Measurements from ENCODE around the gene LINC01488. TPM values are rescaled to one million over a fixed set of nuclear protein-coding genes. Genes with fewer than 3 reads are reported as not detected.

LINC01488 gene
- not detected for total RNA-seq

DNA sequence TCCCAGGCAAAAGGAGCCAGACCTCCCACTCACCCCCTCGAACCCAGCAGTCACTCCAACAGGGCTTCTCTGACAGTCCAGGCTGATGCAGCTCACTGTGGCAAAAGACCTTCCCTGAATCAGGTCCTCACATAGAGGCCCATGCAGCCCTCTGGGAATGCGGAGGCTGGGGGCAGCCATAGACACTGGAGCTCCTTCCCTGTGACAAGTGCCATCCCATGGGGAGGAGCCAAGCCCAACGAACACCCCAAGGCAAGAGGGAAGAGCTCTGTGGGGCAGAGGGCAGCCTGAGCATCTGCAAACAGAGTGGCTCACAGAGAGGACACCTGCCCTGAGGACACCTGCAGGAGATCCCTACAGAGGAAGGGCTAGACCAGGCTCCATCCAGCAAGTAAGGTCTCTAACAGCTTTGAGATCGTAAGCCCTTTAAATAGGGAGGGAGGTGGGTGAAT is at the start of gene LINC01488:
Gene LINC01488, plus strand, starts transcription at position 271 of the 452 bp plus-strand sequence.
- Mint-ChIP-seq H3K36me3 (no peaks in the 10 kb centered on the region), H3K27ac (no peak within 1 kb of the TSS), H3K27me3 (peaks cover 0 to 2% of the 10 kb centered on the region in 2 donors), H3K9me3 (no peaks in the 10 kb centered on the region), H3K4me3 (no peak within 1 kb of the TSS), H3K4me1 (ENCODE audit: low read depth in 2 of 2) (no peaks in the 10 kb centered on the region)
- DNase-seq (ENCODE audit: low spot score): no peak
- no peak for ATAC-seq

DNA sequence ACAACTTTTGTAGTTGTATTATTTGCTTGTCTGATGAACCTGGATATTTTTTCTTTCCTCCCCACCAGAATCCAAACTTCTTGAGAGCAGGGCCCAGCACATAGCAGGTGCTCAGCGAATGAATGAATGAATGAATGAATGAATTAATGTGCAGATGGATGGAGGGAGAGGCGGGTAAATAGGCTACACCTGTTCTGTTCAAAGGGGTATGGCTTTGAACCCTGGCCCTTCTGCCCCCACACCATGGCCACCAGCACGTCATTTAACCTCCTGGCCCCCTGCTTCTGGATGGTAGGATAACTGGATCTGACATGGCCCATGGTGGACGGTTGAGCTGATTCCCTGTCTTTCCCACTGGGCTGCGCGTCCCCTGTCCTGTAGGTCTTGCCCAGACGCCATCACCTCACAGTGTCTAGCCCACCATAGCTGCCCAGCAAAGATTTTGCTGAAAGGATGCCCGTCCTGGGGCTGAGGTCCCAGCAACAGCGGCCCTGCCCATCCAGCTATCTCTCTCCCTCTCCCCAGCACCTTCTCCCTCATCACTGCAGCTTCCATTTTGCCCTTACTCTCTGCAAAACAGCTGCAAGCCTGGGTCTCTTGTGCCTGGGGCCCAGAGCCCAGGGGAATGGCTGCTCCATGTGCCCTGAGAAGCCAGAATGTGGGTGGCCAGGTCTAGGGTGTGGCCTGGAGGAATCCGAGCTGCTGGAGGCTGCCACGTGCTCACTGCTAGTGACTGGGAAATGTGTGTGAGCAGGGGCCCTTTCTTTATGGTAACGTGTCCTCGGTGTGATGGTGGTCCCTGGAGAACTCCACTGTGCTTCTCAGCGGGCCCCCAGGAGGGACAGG is 49.3 kb upstream of the LINC01488 start:
- DNase-seq (ENCODE audit: low spot score) (no peak), ATAC-seq (no peak)
- Mint-ChIP-seq H3K9me3 (no peaks in the 10 kb centered on the region), H3K36me3 (no peaks in the 10 kb centered on the region), H3K27me3 (peaks cover 16 to 18% of the 10 kb centered on the region in 2 donors), H3K4me1 (ENCODE audit: low read depth in 2 of 2) (peaks cover 0 to 4% of the 10 kb centered on the region in 2 donors), H3K4me3 (no peak overlapping the region), H3K27ac (no peak overlapping the region)

DNA sequence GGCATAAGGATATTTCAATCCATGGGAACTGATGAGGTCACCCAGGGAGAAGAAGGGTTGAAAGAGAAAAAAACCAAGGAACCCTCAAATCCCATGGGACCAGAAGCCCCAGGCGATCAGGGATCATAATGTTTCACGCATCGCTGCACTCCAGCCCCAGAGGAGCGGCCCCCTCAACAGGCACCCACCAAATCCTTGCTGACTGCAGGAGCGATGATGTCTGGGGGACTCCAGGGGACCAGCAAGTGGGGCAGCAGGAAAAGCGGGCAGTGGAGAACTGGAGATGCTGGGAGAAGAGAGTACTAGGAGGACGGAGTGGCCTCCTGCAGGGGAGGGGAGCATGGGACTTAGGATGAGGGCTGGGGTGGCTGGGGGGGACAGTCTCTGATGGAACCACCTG is 47.7 kb upstream of the LINC01488 start:
- ATAC-seq: no peak
- H3K36me3 Mint-ChIP-seq: no peaks in the 10 kb centered on the region
- no peak for DNase-seq (ENCODE audit: low spot score)
- H3K9me3 Mint-ChIP-seq: no peaks in the 10 kb centered on the region
- H3K27me3 Mint-ChIP-seq: peaks cover 14 to 18% of the 10 kb centered on the region in 2 donors
- H3K4me1 Mint-ChIP-seq (ENCODE audit: low read depth in 2 of 2): peaks cover 0 to 4% of the 10 kb centered on the region in 2 donors
- no peak overlapping the region for H3K27ac Mint-ChIP-seq
- no peak overlapping the region for H3K4me3 Mint-ChIP-seq

DNA sequence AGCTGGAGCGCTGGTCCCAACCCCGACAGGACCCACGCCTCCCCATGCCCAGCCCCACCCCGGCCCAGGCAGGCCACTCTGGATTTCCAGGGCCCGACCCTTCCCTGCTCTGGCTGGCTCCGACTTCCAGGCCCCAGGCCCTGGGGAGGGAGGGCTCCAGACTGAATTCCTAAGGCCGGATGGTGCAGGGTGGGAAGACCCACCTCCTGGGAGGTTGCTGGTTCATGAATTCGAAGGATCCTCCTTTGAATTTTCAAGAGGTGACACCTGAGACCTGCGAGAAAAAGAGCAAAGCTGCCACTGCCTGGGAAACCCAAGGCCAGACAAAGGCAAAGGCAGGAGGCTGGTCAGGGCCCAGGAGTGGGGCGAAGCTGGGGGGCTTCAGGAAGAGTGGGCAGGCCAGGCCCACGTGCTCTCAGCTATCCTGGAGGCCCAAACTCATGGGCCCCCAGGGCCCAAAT is 47.0 kb upstream of the LINC01488 start:
- Mint-ChIP-seq H3K4me3 (no peak overlapping the region), H3K9me3 (no peaks in the 10 kb centered on the region)
- no peak for ATAC-seq

DNA sequence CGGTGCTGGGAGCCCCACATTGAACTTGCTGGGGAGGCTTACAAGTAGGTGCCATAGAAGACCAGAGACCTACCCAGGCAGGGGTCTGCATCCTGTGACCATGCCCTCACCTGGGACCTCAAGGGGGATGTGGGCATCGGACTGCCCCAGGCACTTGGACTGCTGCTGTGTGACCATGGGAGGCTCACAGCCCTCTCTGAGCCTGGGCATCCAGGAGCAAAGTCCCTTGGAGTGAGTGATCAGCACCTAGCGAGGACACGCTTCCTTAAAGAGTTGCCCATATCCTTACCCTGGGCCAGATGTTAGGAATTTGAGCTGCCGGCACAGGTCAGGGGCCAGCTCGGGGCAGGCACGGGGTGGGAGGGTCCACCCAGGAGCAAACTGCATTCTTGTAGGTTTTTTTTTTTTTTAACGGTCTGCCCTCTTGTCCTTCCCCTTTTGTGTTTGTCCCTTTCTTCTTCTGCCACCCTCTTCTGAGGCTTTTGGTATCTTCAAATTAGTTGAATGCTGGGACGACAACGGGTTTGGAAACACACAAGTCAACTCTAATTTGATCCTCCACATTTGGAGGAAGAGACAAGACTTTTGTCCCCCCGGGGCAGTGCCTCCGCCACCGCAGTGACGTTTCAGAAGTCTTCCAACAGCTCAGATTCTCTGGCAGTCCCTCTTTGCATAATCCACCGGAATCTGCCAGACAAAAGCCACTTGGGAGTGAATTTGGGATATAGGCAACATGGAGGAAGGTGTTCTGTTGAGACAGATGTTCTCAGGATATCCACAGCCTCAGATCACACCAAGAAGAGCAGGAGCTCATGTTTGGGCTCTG is 46.1 kb upstream of the LINC01488 start:
- Mint-ChIP-seq H3K36me3 (no peaks in the 10 kb centered on the region), H3K27ac (no peak overlapping the region), H3K4me3 (no peak overlapping the region), H3K9me3 (no peaks in the 10 kb centered on the region), H3K4me1 (ENCODE audit: low read depth in 2 of 2) (peaks cover 0 to 4% of the 10 kb centered on the region in 2 donors), H3K27me3 (peaks cover 16 to 18% of the 10 kb centered on the region in 2 donors)
- ATAC-seq (no peak), DNase-seq (ENCODE audit: low spot score) (no peak)

More for the DNA sequence above, 47.0 kb upstream of the LINC01488 start:
- Mint-ChIP-seq H3K4me1 (ENCODE audit: low read depth in 2 of 2) (peaks cover 0 to 4% of the 10 kb centered on the region in 2 donors), H3K27me3 (peaks cover 14 to 18% of the 10 kb centered on the region in 2 donors), H3K36me3 (no peaks in the 10 kb centered on the region), H3K27ac (no peak overlapping the region)
- no peak for DNase-seq (ENCODE audit: low spot score)

DNA sequence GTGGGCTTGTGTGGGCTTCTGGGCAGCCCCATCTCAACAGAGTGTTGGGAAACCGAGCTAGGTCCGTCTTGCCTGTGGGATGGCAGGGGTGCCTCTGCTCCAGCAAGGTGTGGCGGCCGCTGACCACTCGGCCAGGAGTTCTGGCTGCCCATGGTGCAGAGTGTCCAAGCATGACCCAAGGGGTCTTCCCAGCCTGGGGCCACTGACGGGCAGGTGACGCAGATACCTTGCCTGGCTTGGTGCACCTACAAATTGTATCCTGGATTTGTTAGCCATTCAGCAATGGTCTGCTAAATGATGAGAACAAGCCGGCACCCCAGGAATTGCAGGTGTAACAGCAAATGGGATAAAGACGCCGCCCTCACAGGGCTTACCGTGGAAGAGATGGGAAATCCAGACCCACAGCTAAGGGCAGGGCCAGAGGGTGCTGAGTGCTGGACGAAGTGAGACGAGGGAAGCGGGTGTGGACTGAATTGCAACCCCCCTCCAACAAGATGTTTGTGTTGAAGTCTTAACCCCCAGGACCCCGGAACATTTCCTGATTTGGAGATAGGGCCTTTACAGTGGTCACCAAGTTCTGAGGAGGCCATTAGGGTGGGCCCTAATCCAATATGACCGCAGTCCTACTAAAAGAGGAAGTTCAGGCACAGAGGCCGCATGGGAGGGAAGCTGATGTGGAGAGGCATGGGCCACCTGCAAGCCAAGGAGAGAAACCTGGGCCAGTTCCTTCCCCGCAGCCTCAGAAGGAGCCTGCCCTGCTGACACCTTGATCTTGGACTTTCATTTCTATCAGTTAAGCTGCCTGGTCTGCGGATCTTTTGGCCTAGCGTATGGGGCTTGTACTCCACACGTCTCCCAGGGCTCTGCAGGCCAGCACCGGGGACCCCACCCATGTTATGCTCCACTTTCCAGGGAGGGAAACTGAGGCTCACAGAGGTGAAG is 45.2 kb upstream of the LINC01488 start:
- peaks cover 0 to 3% of the 10 kb centered on the region in 2 donors for H3K4me1 Mint-ChIP-seq (ENCODE audit: low read depth in 2 of 2)
- no peak for ATAC-seq
- H3K4me3 Mint-ChIP-seq: no peak overlapping the region
- peaks cover 13 to 14% of the 10 kb centered on the region in 2 donors for H3K27me3 Mint-ChIP-seq
- H3K36me3 Mint-ChIP-seq: no peaks in the 10 kb centered on the region
- no peaks in the 10 kb centered on the region for H3K9me3 Mint-ChIP-seq
- no peak overlapping the region for H3K27ac Mint-ChIP-seq
- no peak for DNase-seq (ENCODE audit: low spot score)

DNA sequence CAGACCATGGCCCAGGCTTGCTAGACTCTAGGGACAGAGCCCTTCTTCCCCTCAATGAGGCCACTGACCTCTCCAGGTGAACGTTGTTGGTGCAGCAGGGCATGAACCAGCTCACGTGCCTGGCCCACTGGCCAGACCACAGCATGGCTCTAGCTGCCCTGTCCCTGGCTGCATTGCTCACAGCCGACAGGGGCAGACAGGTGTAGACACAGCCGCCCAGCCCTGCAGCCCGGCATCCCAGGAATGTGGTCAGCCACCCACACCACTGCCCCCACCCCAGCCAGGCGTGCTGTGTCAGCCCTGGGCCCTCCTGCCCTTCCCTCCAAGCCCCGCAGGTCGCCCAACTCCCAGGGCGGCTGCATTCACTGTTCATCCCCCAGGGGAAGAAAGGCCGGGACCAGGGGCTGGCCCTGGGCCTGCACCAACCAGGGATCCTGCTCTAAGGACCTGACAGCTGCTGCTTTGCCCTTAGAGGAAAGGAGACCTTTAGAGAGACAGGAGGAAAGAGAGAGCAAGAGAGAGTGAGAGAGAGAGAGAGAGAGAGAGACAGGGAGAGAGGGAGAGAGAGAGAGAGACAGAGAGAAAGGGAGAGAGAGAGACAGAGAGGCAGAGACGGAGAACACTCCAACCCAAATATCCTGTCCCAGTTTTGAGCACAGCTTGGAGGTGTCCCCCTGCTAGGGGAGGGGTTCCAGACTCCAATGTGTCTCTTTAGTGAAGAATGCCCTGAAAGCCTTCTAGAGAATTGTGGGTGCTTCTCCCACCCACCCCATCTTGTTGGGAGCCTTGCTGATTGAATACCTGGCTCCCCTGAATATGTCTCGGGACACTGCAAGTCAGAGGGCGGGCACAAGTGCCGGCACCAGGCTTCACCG is 44.2 kb upstream of the LINC01488 start:
- no peaks in the 10 kb centered on the region for H3K36me3 Mint-ChIP-seq
- DNase-seq (ENCODE audit: low spot score): no peak
- peaks cover 9 to 10% of the 10 kb centered on the region in 2 donors for H3K27me3 Mint-ChIP-seq

DNA sequence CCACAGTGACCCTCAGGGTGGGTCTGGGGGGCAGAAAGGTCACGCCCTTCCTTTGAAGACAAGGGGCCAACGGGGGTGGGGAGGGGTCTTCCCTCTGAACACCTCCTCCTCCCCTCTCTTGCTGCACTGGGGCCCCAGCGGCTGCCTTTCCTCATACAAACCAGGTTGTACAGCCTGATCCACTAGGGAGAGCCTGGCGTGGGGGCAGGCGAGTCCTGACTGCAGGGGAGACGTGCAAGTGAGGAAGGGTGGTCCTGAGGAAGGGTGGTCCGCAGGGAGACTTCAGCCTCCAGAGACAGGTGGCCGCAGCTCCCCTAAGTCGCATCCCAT is 43.6 kb upstream of the LINC01488 start:
- Mint-ChIP-seq H3K27me3 (peaks cover 9 to 14% of the 10 kb centered on the region in 2 donors), H3K4me3 (no peak overlapping the region), H3K4me1 (ENCODE audit: low read depth in 2 of 2) (no peaks in the 10 kb centered on the region), H3K36me3 (no peaks in the 10 kb centered on the region), H3K9me3 (no peaks in the 10 kb centered on the region), H3K27ac (no peak overlapping the region)
- ATAC-seq (no peak), DNase-seq (ENCODE audit: low spot score) (no peak)

More for the DNA sequence above, 44.2 kb upstream of the LINC01488 start:
- Mint-ChIP-seq H3K9me3 (no peaks in the 10 kb centered on the region), H3K4me1 (ENCODE audit: low read depth in 2 of 2) (no peaks in the 10 kb centered on the region), H3K27ac (no peak overlapping the region), H3K4me3 (no peak overlapping the region)
- ATAC-seq: no peak

DNA sequence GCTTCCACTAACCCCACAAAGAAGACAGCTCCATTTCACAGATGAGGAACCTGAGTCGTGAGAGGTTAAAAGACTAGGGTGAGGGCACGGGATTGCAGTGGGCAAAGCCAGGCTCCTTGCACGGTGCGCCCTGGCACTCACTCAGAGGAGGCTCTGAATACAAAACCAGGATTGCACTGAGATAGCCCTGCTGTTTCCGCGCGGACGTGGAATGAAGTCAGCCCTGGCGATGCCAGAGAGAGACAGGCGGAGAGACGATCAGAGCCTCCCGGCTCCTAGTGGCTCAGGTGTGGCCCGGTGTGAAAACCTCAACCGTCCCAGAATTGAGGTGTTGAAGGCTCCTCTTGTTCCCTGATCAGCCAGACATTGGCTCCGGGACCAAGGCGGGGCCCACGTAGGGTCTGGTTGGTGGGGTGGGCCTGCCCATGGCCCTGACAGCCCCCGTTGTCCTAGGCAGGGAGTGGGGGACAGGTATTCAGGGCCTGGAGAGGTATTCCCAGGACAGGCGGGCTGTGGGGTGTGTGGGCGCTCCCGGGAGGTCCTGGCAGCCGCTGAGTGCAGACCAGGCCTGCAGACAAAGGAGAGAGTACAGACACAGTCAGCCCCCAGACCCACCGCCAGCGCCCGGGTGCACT is 43.1 kb upstream of the LINC01488 start:
- ATAC-seq: no peak
- Mint-ChIP-seq H3K4me1 (ENCODE audit: low read depth in 2 of 2) (no peaks in the 10 kb centered on the region), H3K9me3 (no peaks in the 10 kb centered on the region), H3K4me3 (no peak overlapping the region), H3K27me3 (peaks cover 4 to 11% of the 10 kb centered on the region in 2 donors), H3K36me3 (no peaks in the 10 kb centered on the region), H3K27ac (no peak overlapping the region)
- DNase-seq (ENCODE audit: low spot score): no peak

DNA sequence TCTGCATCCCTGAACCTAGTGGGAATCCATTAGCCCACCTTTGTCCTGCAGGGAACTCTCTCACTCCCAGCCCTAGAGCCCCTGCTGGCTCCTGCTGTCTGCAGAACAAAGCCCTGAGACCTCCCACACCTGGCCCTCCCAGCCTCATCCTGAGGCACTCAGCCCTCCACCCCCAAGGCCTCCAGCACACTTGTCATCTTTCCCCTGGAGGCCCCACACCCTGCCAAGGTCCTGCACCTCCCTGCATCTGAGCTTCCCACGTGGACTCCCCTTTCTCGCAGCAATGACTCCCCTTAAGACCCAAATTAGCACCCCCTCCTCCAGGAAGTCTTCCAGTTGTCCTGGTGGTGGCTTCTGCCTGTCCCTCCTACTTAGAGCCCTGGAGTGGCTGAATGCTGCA is 42.3 kb upstream of the LINC01488 start:
- ATAC-seq: no peak
- no peaks in the 10 kb centered on the region for H3K9me3 Mint-ChIP-seq
- H3K27me3 Mint-ChIP-seq: peaks cover 0 to 7% of the 10 kb centered on the region in 2 donors
- DNase-seq (ENCODE audit: low spot score): no peak
- no peaks in the 10 kb centered on the region for H3K4me1 Mint-ChIP-seq (ENCODE audit: low read depth in 2 of 2)
- H3K27ac Mint-ChIP-seq: no peak overlapping the region
- no peak overlapping the region for H3K4me3 Mint-ChIP-seq
- no peaks in the 10 kb centered on the region for H3K36me3 Mint-ChIP-seq

DNA sequence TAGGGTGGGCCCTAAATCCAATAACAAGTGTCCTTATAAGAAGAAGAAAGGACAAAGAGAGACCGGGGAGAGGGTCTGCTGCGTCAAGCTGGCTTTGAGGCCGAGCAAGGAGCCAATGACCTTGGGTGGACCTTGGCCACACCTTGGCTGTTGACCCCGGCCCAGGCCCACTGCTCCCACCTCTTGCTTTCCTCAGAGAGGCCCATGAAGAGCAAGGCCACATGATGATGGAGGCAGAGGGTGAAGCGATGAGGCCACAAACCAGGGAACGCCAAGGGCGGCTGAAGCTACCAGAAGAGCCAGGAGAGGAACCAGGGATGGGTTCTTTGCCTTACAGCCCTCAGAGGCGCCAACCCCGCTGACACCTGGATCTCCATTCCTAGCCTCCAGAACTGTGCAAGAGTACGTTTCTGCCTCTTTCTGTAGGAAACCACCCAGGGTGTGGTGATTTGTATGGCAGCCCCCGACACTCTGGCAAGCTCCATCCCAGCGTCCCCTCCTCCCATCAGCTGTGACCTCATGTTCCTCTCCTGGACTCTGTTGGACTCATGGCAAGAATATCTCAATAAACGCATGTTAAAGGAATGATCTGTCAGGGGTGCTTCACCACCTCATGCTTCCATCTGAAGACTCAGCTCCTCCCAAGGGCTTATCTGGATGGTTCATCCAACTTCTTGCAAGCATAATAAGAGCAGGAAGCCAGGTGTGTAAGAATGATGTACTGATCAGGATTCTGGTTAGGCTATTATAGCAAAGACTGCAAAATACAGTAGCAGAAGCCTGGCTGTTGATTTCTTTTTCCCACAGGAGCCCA is 41.6 kb upstream of the LINC01488 start:
- Mint-ChIP-seq H3K9me3 (no peaks in the 10 kb centered on the region), H3K27me3 (peaks cover 0 to 10% of the 10 kb centered on the region in 2 donors), H3K27ac (no peak overlapping the region), H3K36me3 (no peaks in the 10 kb centered on the region), H3K4me3 (no peak overlapping the region), H3K4me1 (ENCODE audit: low read depth in 2 of 2) (no peaks in the 10 kb centered on the region)
- ATAC-seq (no peak), DNase-seq (ENCODE audit: low spot score) (no peak)
